Sigmoid colon (tissue), 7 donors: ENCODE data around the gene ARHGAP30. TPM values are rescaled to one million over a fixed set of nuclear protein-coding genes. Genes with fewer than 3 reads are reported as not detected.
"Not testable (repeated sequence)": the region's sequence is repeated elsewhere in the genome, so short reads cannot be mapped to it uniquely, and the experiment has no call there.

ENCODE experiments used
- DNase-seq: peaks from one replicate; pipeline ENCODE4 v3.0.0-alpha.2; 2019
- H3K27ac ChIP-seq, 4 donors: fragments of 200-600 bp; sonication (generic); one replicate each; pipeline ENCODE4 v1.5.1; 2016 to 2019; ENCODE audit warnings: mild to moderate bottlenecking in 1 of 4
- H3K27me3 ChIP-seq, 3 donors: fragments of 200-600 bp; sonication (generic); one replicate each; pipeline ENCODE4 v1.5.1; 2019; ENCODE audit warnings: mild to moderate bottlenecking in 1 of 3
- H3K36me3 ChIP-seq, 4 donors: fragments of 200-600 bp; sonication (generic); one replicate each; pipeline ENCODE4 v1.5.1; 2016 to 2019
- H3K4me1 ChIP-seq, 4 donors: fragments of 200-600 bp; sonication (generic); one replicate each; pipeline ENCODE4 v1.5.1; 2017 to 2019
- H3K4me3 ChIP-seq, 4 donors: fragments of 200-600 bp; sonication (generic); one replicate each; pipeline ENCODE4 v1.5.1; 2017 to 2019; ENCODE audit warnings: mild to moderate bottlenecking in 2 of 4, moderate library complexity in 1 of 4
- H3K9me3 ChIP-seq, 4 donors: fragments of 200-600 bp in 3 of 4; sonication (generic) in 3 of 4; one replicate each; pipeline versions ENCODE4 v1.5.1 to v1.6.1; 2013 to 2019
- EP300 ChIP-seq, 4 donors: sonication (generic); formaldehyde crosslinking; IDR thresholded peaks; one replicate each; pipeline ENCODE4 v1.6.1; 2017; ENCODE audit warnings: antibody characterized with exemption in 4 of 4
- POLR2A ChIP-seq, 2 donors: fragments of 450-650 bp; IDR thresholded peaks; one replicate each; pipeline ENCODE4 v1.6.1; 2016; ENCODE audit warnings: antibody characterized with exemption in 2 of 2, mild to moderate bottlenecking in 2 of 2, moderate library complexity in 2 of 2
- POLR2AphosphoS5 ChIP-seq, 4 donors: sonication (generic); formaldehyde crosslinking; IDR thresholded peaks; one replicate each; pipeline ENCODE4 v1.6.1; 2017; ENCODE audit warnings: antibody characterized with exemption in 4 of 4
- WGBS, 2 donors: extraction: QIAGEN DNeasy Blood & Tissue Kit; methylation state at CpG; one replicate each; pipeline ENCODE4 v1.1.7; 2013; 5-methylcytosine and 5-hydroxymethylcytosine counted together
- intact Hi-C: fragments of 100-400 bp; cut with DNase I; formaldehyde crosslinking; loops from one replicate; pipeline ENCODE4 v1.15.1; 2023
- polyA plus RNA-seq, 3 donors: library from polyadenylated mRNA; stranded (reverse); fragments of 200-250 nt; gene quantifications; one replicate each; pipeline ENCODE4 v1.2.3, GENCODE V29; 2013
- total RNA-seq, 4 donors: library from RNA; depleted of rRNA; stranded (reverse); fragments of >200 nt; gene quantifications; one replicate each; pipeline ENCODE4 v1.1.0, GENCODE V29; 2016
- TF ChIP-seq, protein P1 (sequence below), 4 experiments: fragments of 450-650 bp in 3 of 4; fragments of 200-600 bp in 1 of 4; IDR thresholded peaks; one replicate each; pipeline ENCODE4 v1.5.1; 2016 to 2019; ENCODE audit warnings: antibody characterized with exemption in 4 of 4, mild to moderate bottlenecking in 3 of 4, moderate library complexity in 2 of 4
- donor health status: healthy with polysubstance abuse.
- donor health status: Bipolar disorder and iron deficiency.
- donor health status: healthy.

Gene ARHGAP30
- total and polyA plus RNA-seq, 7 donors: 4.4 to 37.8 (median 6.1) TPM

GRCh38 chr1:161069241-161069640 lies 450 bp downstream of the ARHGAP30 start:
- peak overlapping the region in 3 of 4 donors; percentile 16 to 42 (median 31) for H3K4me3 ChIP-seq
- DNase-seq: no peak
- intact Hi-C loops: no loop called here

GRCh38 chr1:161068306-161069234 lies 1.1 kb downstream of the ARHGAP30 start:
- 45 to 63% methylated on average over 10 of the region's 10 CpGs for WGBS, 2 donors
- intact Hi-C loops: no loop called here
- TF ChIP-seq, protein P1, sequence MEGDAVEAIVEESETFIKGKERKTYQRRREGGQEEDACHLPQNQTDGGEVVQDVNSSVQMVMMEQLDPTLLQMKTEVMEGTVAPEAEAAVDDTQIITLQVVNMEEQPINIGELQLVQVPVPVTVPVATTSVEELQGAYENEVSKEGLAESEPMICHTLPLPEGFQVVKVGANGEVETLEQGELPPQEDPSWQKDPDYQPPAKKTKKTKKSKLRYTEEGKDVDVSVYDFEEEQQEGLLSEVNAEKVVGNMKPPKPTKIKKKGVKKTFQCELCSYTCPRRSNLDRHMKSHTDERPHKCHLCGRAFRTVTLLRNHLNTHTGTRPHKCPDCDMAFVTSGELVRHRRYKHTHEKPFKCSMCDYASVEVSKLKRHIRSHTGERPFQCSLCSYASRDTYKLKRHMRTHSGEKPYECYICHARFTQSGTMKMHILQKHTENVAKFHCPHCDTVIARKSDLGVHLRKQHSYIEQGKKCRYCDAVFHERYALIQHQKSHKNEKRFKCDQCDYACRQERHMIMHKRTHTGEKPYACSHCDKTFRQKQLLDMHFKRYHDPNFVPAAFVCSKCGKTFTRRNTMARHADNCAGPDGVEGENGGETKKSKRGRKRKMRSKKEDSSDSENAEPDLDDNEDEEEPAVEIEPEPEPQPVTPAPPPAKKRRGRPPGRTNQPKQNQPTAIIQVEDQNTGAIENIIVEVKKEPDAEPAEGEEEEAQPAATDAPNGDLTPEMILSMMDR (IDR thresholded peaks at IDR 0.05): no peak
- TF ChIP-seq EP300 (IDR thresholded peaks at IDR 0.05) (no peak), POLR2A (IDR thresholded peaks at IDR 0.05) (no peak), POLR2AphosphoS5 (IDR thresholded peaks at IDR 0.05) (no peak)
- Histone ChIP-seq H3K4me1 (no peaks in the 10 kb centered on the region), H3K4me3 (peak overlapping the region in 3 of 4 donors; percentile 16 to 42 (median 31)), H3K9me3 (no peaks in the 10 kb centered on the region), H3K27ac (peak overlapping the region; percentile 42 to 64 (median 50)), H3K36me3 (no peaks in the 10 kb centered on the region), H3K27me3 (peaks cover 0 to 8% (median 0%) of the 10 kb centered on the region in 3 donors)
- DNase-seq: peak; percentile 80

More at GRCh38 chr1:161069241-161069640, 450 bp downstream of the ARHGAP30 start:
- Histone ChIP-seq H3K27ac (peak overlapping the region; percentile 42 to 64 (median 50)), H3K4me1 (no peaks in the 10 kb centered on the region), H3K27me3 (peaks cover 0 to 5% (median 0%) of the 10 kb centered on the region in 3 donors), H3K36me3 (no peaks in the 10 kb centered on the region), H3K9me3 (no peaks in the 10 kb centered on the region)
- 47 to 87% methylated on average over 9 of the region's 9 CpGs for WGBS, 2 donors
- TF ChIP-seq POLR2AphosphoS5 (IDR thresholded peaks at IDR 0.05) (no peak), POLR2A (IDR thresholded peaks at IDR 0.05) (no peak), EP300 (IDR thresholded peaks at IDR 0.05) (no peak)
- TF ChIP-seq, protein P1 (IDR thresholded peaks at IDR 0.05): no peak

- TF ChIP-seq POLR2A (IDR thresholded peaks at IDR 0.05) (no peak), EP300 (IDR thresholded peaks at IDR 0.05) (no peak), POLR2AphosphoS5 (IDR thresholded peaks at IDR 0.05) (no peak)
- TF ChIP-seq, protein P1 (IDR thresholded peaks at IDR 0.05): no peak
- Histone ChIP-seq H3K4me3 (no peak overlapping the region), H3K36me3 (no peaks in the 10 kb centered on the region), H3K27me3 (peaks cover 0 to 12% (median 0%) of the 10 kb centered on the region in 3 donors), H3K9me3 (no peaks in the 10 kb centered on the region), H3K4me1 (no peaks in the 10 kb centered on the region), H3K27ac (no peak overlapping the region)
- intact Hi-C loops: no loop called here
- no peak for DNase-seq
- 62 to 85% methylated on average over 3 of the region's 3 CpGs for WGBS, 2 donors
Observed at GRCh38 chr1:161066694-161067093, 3.0 kb downstream of the ARHGAP30 start.

DNA sequence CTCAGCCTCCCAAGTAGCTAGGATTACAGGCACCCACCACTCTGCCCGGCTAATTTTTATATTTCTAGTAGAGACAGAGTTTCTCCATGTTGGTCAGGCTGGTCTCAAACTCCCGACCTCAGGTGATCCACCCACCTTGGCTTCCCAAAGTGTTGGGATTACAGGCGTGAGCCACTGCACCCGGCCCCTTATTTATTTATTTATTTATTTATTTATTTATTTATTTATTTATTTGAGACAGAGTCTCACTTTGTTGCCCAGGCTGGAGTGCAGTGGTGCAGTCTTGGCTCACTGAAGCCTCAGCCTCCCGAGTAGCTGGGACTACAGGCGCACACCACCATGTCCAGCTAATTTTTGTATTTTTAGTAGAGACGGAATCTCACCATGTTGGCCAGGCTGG lies 4.0 kb downstream of the ARHGAP30 start:
- H3K27ac ChIP-seq, H3K4me3 ChIP-seq, H3K4me1 ChIP-seq, H3K36me3 ChIP-seq, intact Hi-C loops, H3K9me3 ChIP-seq, DNase-seq: not testable (repeated sequence)
- H3K27me3 ChIP-seq: peaks cover 0 to 12% (median 0%) of the 10 kb centered on the region in 3 donors
- 95% methylated on average over 7 of the region's 7 CpGs for WGBS, 2 donors

DNA sequence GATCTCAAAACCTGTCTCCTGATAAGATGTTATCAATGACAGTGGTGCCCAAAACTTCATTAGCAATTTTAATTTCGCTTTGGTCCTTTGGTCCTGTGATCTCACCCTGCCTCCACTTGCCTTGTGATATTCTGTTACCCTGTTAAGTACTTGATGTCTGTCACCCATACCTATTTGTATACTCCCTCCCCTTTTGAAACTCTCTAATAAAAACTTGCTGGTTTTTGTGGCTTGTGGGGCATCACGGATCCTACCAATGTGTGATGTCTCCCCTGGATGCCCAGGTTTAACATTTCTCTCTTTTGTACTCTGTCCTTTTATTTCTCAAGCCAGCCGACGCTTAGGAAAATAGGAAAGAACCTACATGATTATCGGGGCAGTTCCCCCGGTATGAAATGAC lies 5.8 kb downstream of the ARHGAP30 start:
- intact Hi-C loops, H3K4me1 ChIP-seq, H3K9me3 ChIP-seq, H3K4me3 ChIP-seq, DNase-seq, H3K36me3 ChIP-seq, H3K27ac ChIP-seq: not testable (repeated sequence)
- WGBS, 2 donors: 76 to 80% methylated on average over 6 of the region's 6 CpGs
- peaks cover 0 to 12% (median 0%) of the 10 kb centered on the region in 3 donors for H3K27me3 ChIP-seq
